ENCODE data around the gene DOK6. TPM values are rescaled to one million over a fixed set of nuclear protein-coding genes. Genes with fewer than 3 reads are reported as not detected.

DOK6 gene
- total and polyA plus RNA-seq, 12 donors = 0.37 to 12.5 (median 4.6) TPM

DNA sequence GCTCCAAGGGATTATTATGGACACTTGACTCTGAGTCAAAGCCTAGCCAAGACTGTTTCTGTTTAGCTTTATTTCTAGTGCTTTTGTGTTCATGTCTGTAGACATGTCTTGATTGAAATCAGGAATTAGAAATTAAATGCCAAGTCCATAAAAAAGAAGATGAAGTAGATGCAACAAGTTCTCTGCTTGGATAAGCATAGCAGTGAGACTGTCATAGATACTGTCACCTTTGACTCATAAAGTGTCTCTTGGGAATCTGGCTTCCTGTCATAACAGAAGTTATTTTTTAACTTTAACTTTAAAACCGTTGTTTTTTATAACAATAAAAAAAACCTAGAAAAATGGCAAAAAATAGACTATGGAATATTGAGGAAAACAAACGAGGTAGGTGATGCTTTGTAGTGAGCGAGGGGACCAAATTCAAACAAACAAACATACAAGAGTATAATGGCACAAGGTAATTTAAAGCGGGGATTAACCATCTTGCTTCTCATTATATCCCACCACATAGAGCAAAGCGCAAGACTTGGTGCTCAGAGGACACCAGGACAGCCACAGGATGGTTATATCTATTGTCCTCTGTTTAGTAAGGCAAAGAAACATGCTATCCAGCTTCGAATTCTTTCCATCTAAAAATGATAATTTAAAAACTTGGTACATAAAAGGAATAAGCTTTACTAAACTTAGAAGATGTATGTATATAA, 482.4 kb downstream of the DOK6 start:
- ATAC-seq = no peak
- Histone ChIP-seq H3K27ac (no peak overlapping the region), H3K9me3 (no peaks in the 10 kb centered on the region), H3K4me3 (no peak overlapping the region), H3K4me1 (peaks cover 0 to 4% (median 0%) of the 10 kb centered on the region in 9 donors), H3K27me3 (no peaks in the 10 kb centered on the region), H3K36me3 (no peaks in the 10 kb centered on the region)
- intact Hi-C loops (cut with DNase I) = no loop called here
- TF ChIP-seq, protein P1, sequence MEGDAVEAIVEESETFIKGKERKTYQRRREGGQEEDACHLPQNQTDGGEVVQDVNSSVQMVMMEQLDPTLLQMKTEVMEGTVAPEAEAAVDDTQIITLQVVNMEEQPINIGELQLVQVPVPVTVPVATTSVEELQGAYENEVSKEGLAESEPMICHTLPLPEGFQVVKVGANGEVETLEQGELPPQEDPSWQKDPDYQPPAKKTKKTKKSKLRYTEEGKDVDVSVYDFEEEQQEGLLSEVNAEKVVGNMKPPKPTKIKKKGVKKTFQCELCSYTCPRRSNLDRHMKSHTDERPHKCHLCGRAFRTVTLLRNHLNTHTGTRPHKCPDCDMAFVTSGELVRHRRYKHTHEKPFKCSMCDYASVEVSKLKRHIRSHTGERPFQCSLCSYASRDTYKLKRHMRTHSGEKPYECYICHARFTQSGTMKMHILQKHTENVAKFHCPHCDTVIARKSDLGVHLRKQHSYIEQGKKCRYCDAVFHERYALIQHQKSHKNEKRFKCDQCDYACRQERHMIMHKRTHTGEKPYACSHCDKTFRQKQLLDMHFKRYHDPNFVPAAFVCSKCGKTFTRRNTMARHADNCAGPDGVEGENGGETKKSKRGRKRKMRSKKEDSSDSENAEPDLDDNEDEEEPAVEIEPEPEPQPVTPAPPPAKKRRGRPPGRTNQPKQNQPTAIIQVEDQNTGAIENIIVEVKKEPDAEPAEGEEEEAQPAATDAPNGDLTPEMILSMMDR (IDR thresholded peaks at IDR 0.05) = no peak
- 83 to 86% methylated on average over 6 of the region's 6 CpGs for WGBS, 2 donors
- no peak for DNase-seq

DNA sequence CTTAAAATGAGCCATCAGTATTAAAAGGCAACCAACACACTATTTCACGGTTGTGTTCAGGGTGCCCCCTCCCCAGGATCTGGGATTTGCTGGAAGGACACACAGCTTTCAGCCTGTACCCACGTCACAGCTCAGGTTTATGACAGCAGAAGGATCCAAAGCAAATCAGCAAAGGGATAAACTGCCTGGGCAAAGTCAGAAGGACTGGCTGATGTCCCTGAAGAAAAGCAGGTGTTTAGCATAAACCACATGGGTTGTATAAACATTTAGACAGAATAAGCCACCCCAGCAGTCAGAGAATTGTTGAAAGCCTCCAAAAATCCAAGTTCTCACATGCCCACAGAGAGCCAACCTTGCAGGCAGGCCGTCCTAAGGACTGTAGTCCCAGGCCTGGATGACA, 483.1 kb downstream of the DOK6 start:
- intact Hi-C loops (cut with DNase I) = no loop called here
- ATAC-seq (no peak), DNase-seq (no peak)
- 55 to 59% methylated on average over 3 of the region's 3 CpGs for WGBS, 2 donors
- no peaks in the 10 kb centered on the region for H3K27me3 ChIP-seq
- TF ChIP-seq, protein P1 (IDR thresholded peaks at IDR 0.05) = no peak
- H3K4me1 ChIP-seq = peaks cover 0 to 4% (median 0%) of the 10 kb centered on the region in 9 donors
- no peaks in the 10 kb centered on the region for H3K9me3 ChIP-seq
- H3K36me3 ChIP-seq = no peaks in the 10 kb centered on the region
- H3K27ac ChIP-seq = no peak overlapping the region
- H3K4me3 ChIP-seq = no peak overlapping the region

DNA sequence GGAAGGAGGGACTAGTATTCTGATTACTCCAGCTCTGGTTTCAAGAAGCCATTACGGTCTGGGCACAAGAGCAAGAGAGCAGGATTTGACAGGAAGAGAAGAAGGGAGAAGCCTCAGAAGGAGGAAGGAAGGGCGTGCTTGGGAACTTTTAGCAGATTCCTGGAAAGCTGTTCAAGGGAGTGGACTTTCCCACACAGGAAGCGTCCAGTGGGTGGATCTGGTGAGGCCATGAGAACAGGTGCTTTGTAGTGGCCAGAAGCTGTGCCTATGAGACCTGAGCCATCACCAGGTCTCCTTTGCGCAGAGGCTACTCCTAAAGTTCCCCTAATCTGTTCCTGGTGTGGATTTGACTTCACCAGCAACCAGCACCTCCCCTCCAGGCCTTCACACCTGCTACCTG, 484.7 kb downstream of the DOK6 start:
- ATAC-seq (no peak), DNase-seq (no peak)
- TF ChIP-seq, protein P1 (IDR thresholded peaks at IDR 0.05) = no peak
- Histone ChIP-seq H3K27me3 (no peaks in the 10 kb centered on the region), H3K9me3 (no peaks in the 10 kb centered on the region), H3K27ac (no peak overlapping the region), H3K36me3 (no peaks in the 10 kb centered on the region), H3K4me3 (no peak overlapping the region), H3K4me1 (peaks cover 0 to 4% (median 0%) of the 10 kb centered on the region in 9 donors)
- intact Hi-C loops (cut with DNase I) = no loop called here
- 77 to 95% methylated on average over 4 of the region's 4 CpGs for WGBS, 2 donors

DNA sequence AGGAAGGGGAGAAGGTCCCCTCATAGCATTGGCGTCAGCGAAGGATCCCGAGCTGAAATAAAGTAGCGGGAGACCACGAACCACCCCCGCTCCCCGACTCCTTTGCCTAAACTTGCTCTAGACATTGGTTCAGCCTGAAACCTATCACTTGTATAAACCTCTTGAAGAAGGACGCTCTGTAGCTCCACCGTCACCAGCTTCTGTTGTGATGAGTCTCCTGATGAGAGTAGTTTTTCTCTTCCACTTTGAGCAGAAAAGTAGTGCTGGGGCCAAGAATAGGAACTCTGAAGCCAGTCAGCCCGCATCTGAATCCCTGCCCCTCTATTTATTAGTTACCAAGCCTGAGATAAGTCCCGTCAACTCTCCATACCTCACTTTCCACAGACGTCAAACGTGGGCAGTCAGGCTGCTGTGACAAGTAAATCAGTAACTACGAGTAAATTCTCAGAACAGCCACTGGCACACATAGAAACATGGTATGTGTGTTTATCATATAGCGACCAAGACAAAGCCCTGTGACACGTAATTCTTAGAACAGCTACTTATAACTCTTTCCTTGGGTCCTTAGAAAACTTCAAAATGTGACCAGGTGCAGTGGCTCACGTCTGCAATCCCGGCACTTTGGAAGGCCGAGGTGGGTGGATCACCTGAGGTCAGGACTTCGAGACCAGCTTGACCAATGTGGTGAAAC, 485.3 kb downstream of the DOK6 start:
- no peak overlapping the region for H3K27ac ChIP-seq
- no peaks in the 10 kb centered on the region for H3K9me3 ChIP-seq
- H3K36me3 ChIP-seq = no peaks in the 10 kb centered on the region
- DNase-seq (no peak), ATAC-seq (no peak)
- H3K27me3 ChIP-seq = no peaks in the 10 kb centered on the region
- no peak overlapping the region for H3K4me3 ChIP-seq
- TF ChIP-seq, protein P1 (IDR thresholded peaks at IDR 0.05) = no peak
- intact Hi-C loops (cut with DNase I) = no loop called here
- WGBS, 2 donors = 94 to 95% methylated on average over 20 of the region's 20 CpGs
- H3K4me1 ChIP-seq = peaks cover 0 to 4% (median 0%) of the 10 kb centered on the region in 9 donors
